H1 (cell line): Measurements from ENCODE around the gene ECEL1. TPM values are rescaled to one million over a fixed set of nuclear protein-coding genes. Genes with fewer than 3 reads are reported as not detected.

ENCODE experiments used
- CTCF ChIA-PET: fragments of 300-600 bp; sonication (Branson Sonifier 250); formaldehyde crosslinking; loops from one replicate; lab custom pipeline; 2021; ENCODE audit not compliant: partially characterized antibody; lab: Charles Lee
- POLR2A ChIA-PET: fragments of 300-600 bp; sonication (Branson Sonifier 250); formaldehyde crosslinking; loops from one replicate; lab custom pipeline; 2021; ENCODE audit warnings: inconsistent platforms; ENCODE audit not compliant: partially characterized antibody; lab: Charles Lee
- DNase-seq, 2 experiments: peaks; one replicate each; pipeline versions ENCODE4 v3.0.0 to v3.0.0-alpha.2; 2010 to 2022; ENCODE audit warnings: low spot score in 2 of 2, low read depth in 1 of 2, mixed read lengths in 1 of 2
- FAIRE-seq: peaks from 2 replicates; lab custom pipeline; 2011; peaks lifted over from hg19 to GRCh38; lab: Jason Lieb, UNC
- H2AFZ ChIP-seq: 2 replicates; pipeline ENCODE4 v1.8.1; 2012; ENCODE audit warnings: low read length, inconsistent platforms
- H2AK5ac ChIP-seq: 2 replicates; pipeline ENCODE4 v1.6.1; 2013; ENCODE audit warnings: low read depth, low read length
- H2BK120ac ChIP-seq: replicated peaks from 2 replicates; pipeline ENCODE3; 2013; ENCODE audit warnings: low read depth, low read length, inconsistent platforms
- H2BK12ac ChIP-seq: 2 replicates; pipeline ENCODE4 v1.6.1; 2013; ENCODE audit warnings: low read depth, low read length
- H2BK15ac ChIP-seq: 2 replicates; pipeline ENCODE4 v1.6.1; 2013; ENCODE audit warnings: low read length
- H2BK20ac ChIP-seq: 2 replicates; pipeline ENCODE4 v1.6.1; 2013; ENCODE audit warnings: low read length
- H2BK5ac ChIP-seq: 2 replicates; pipeline ENCODE4 v1.6.1; 2013; ENCODE audit warnings: low read depth, low read length
- H3K14ac ChIP-seq: 2 replicates; pipeline ENCODE4 v1.6.1; 2013; ENCODE audit warnings: inconsistent platforms; ENCODE audit not compliant: insufficient read length
- H3K18ac ChIP-seq: 2 replicates; pipeline ENCODE4 v1.6.1; 2013; ENCODE audit warnings: low read length; ENCODE audit errors: extremely low read depth
- H3K23ac ChIP-seq: 2 replicates; pipeline ENCODE4 v1.6.1; 2013; ENCODE audit warnings: inconsistent platforms; ENCODE audit not compliant: insufficient read length
- H3K23me2 ChIP-seq: 2 replicates; pipeline ENCODE4 v1.6.1; 2013; ENCODE audit warnings: low read depth, low read length
- H3K27ac ChIP-seq: 2 replicates; pipeline ENCODE4 v1.6.1; 2011; ENCODE audit warnings: low read depth, low read length, inconsistent platforms
- H3K27me3 ChIP-seq, 4 experiments: replicated peaks in 1 of 4; 1 replicate in 1 of 4; 2 replicates in 3 of 4; pipeline versions ENCODE4 v1.6.1 to v1.8.1; 2011 to 2013; ENCODE audit warnings: low read length in 3 of 4, mild to moderate bottlenecking in 3 of 4, inconsistent platforms in 2 of 4, mixed read lengths in 2 of 4, moderate library complexity in 1 of 4; ENCODE audit not compliant: control insufficient read depth in 3 of 4, insufficient read depth in 3 of 4; ENCODE audit errors: extremely low read depth in 1 of 4
- H3K36me3 ChIP-seq, 4 experiments: 2 replicates each; pipeline versions ENCODE4 v1.6.1 to v1.8.1; 2011 to 2013; ENCODE audit warnings: mild to moderate bottlenecking in 4 of 4, low read length in 3 of 4, moderate library complexity in 2 of 4, control low read depth in 1 of 4, inconsistent platforms in 1 of 4; ENCODE audit not compliant: insufficient read depth in 4 of 4, control insufficient read depth in 2 of 4
- H3K4ac ChIP-seq: replicated peaks from 2 replicates; pipeline ENCODE3; 2013; ENCODE audit warnings: low read length, low read depth, mixed read lengths, inconsistent platforms; ENCODE audit not compliant: insufficient read length
- H3K4me1 ChIP-seq, 4 experiments: replicated peaks in 1 of 4; 1 replicate in 1 of 4; 2 replicates in 3 of 4; pipeline versions ENCODE4 v1.6.1 to v1.8.1; 2011 to 2013; ENCODE audit warnings: low read length in 3 of 4, inconsistent platforms in 2 of 4, mixed read lengths in 1 of 4; ENCODE audit not compliant: insufficient read depth in 4 of 4, control insufficient read depth in 3 of 4
- H3K4me2 ChIP-seq, 2 experiments: 2 replicates each; pipeline versions ENCODE4 v1.6.1 to v1.8.1; 2011 to 2013; ENCODE audit warnings: low read depth in 2 of 2, low read length in 2 of 2, control low read depth in 1 of 2, inconsistent platforms in 1 of 2, mild to moderate bottlenecking in 1 of 2; ENCODE audit not compliant: insufficient read depth in 1 of 2
- H3K4me3 ChIP-seq, 4 experiments: fragments of 200-600, 300-600 bp in 1 of 4; sonication (generic), shearing (Covaris generic), sonication (Bioruptor Twin) in 1 of 4; 2 replicates each; pipeline versions ENCODE4 v1.5.1 to v1.8.1; 2011 to 2016; ENCODE audit warnings: low read length in 4 of 4, low read depth in 3 of 4, control low read depth in 2 of 4, inconsistent platforms in 2 of 4, mild to moderate bottlenecking in 2 of 4, mixed read lengths in 1 of 4, moderate library complexity in 1 of 4; ENCODE audit not compliant: insufficient read depth in 2 of 4; ENCODE audit errors: extremely low read depth in 1 of 4
- H3K56ac ChIP-seq: replicated peaks from 2 replicates; pipeline ENCODE3; 2013; ENCODE audit warnings: low read depth, mild to moderate bottlenecking, mixed read lengths, low read length, inconsistent platforms; ENCODE audit not compliant: insufficient read length
- H3K79me1 ChIP-seq: 2 replicates; pipeline ENCODE4 v1.6.1; 2013; ENCODE audit warnings: low read depth, low read length, control low read depth
- H3K79me2 ChIP-seq, 2 experiments: 2 replicates each; pipeline versions ENCODE4 v1.6.1 to v1.8.1; 2012 to 2013; ENCODE audit warnings: low read length in 2 of 2, mild to moderate bottlenecking in 2 of 2, inconsistent platforms in 1 of 2; ENCODE audit not compliant: insufficient read depth in 2 of 2, control insufficient read depth in 1 of 2
- H3K9ac ChIP-seq, 4 experiments: replicated peaks in 1 of 4; 1 replicate in 1 of 4; 2 replicates in 3 of 4; pipeline versions ENCODE4 v1.6.1 to v1.8.1; 2011 to 2013; ENCODE audit warnings: low read depth in 3 of 4, low read length in 3 of 4, control low read depth in 2 of 4, mild to moderate bottlenecking in 2 of 4, moderate library complexity in 2 of 4, inconsistent platforms in 1 of 4; ENCODE audit errors: extremely low read depth in 1 of 4
- H3K9me3 ChIP-seq, 2 experiments: 2 replicates each; pipeline versions ENCODE4 v1.6.1 to v1.8.1; 2012 to 2013; ENCODE audit warnings: mild to moderate bottlenecking in 2 of 2, moderate library complexity in 2 of 2, control low read depth in 1 of 2, inconsistent platforms in 1 of 2, low read depth in 1 of 2, low read length in 1 of 2, mixed read lengths in 1 of 2; ENCODE audit not compliant: insufficient read depth in 2 of 2
- H4K20me1 ChIP-seq, 2 experiments: replicated peaks in 1 of 2; 2 replicates each; pipeline versions ENCODE3 to v1.8.1; 2011 to 2013; ENCODE audit warnings: inconsistent platforms in 2 of 2, low read length in 2 of 2, mild to moderate bottlenecking in 1 of 2; ENCODE audit not compliant: insufficient read depth in 2 of 2, control insufficient read depth in 1 of 2
- H4K5ac ChIP-seq: 2 replicates; pipeline ENCODE4 v1.6.1; 2013; ENCODE audit warnings: low read length, low read depth, mixed read lengths, inconsistent platforms; ENCODE audit not compliant: insufficient read length
- H4K8ac ChIP-seq: 2 replicates; pipeline ENCODE4 v1.8.0; 2013; ENCODE audit warnings: mild to moderate bottlenecking, moderate library complexity, low read length, inconsistent platforms; ENCODE audit not compliant: insufficient read depth; ENCODE audit errors: extremely low read depth
- H4K91ac ChIP-seq: replicated peaks from 2 replicates; pipeline ENCODE3; 2013; ENCODE audit warnings: low read length, mixed read lengths, inconsistent platforms; ENCODE audit not compliant: insufficient read length
- ASH2L ChIP-seq: fragments of 200-600, 300-600 bp; sonication (generic); IDR thresholded peaks from one replicate; pipeline ENCODE4 v1.7.1; 2017; ENCODE audit warnings: low read length
- GTF2F1 ChIP-seq: IDR thresholded peaks from 2 replicates; pipeline ENCODE4 v1.6.1; 2012; ENCODE audit warnings: low read depth, low read length, improper control_type of control experiment, borderline replicate concordance
- MAFK ChIP-seq: IDR thresholded peaks from 2 replicates; pipeline ENCODE4 v1.6.1; 2012; ENCODE audit warnings: low read depth, mild to moderate bottlenecking, improper control_type of control experiment, low read length
- NANOG ChIP-seq: IDR thresholded peaks from 2 replicates; pipeline ENCODE4 v1.6.1; 2011; ENCODE audit warnings: low read length, low read depth, mild to moderate bottlenecking, inconsistent platforms; ENCODE audit not compliant: insufficient read depth, poor library complexity, severe bottlenecking
- POLR2AphosphoS5 ChIP-seq: IDR thresholded peaks from 2 replicates; pipeline ENCODE4 v1.6.1; 2011; ENCODE audit warnings: low read depth, low read length
- RNF2 ChIP-seq: fragments of 200-900, 300-1000 bp; sonication (generic); IDR thresholded peaks from 2 replicates; pipeline ENCODE4 v1.7.1; 2016; ENCODE audit warnings: borderline replicate concordance, low read depth, mild to moderate bottlenecking, antibody characterized with exemption, low read length; ENCODE audit not compliant: poor library complexity, severe bottlenecking; ENCODE audit errors: missing control alignments
- SIRT6 ChIP-seq: IDR thresholded peaks from one replicate; pipeline ENCODE4 v1.7.1; 2012; ENCODE audit warnings: low read length, inconsistent platforms
- TEAD4 ChIP-seq: IDR thresholded peaks from 2 replicates; pipeline ENCODE4 v1.6.1; 2012; ENCODE audit warnings: low read depth, low read length, inconsistent platforms, mixed read lengths
- WGBS, 2 experiments: shearing (Covaris generic) in 1 of 2; methylation state at CpG; one replicate each; pipeline versions ENCODE4 v1.1.6 to v1.1.7; 2013 to 2015; ENCODE audit warnings: low lambda C conversion rate in 2 of 2, mixed read lengths in 2 of 2, inconsistent platforms in 1 of 2, low coverage in 1 of 2, missing lambda C conversion rate in 1 of 2; ENCODE audit not compliant: insufficient replicate concordance in 2 of 2, insufficient coverage in 1 of 2, insufficient read length in 1 of 2; ENCODE audit errors: extremely low coverage in 1 of 2, missing lambda C conversion rate in 1 of 2; 5-methylcytosine and 5-hydroxymethylcytosine counted together
- polyA plus RNA-seq, 7 experiments: library from polyadenylated mRNA; depleted of rRNA in 3 of 7; stranded (reverse) in 5 of 7; unstranded in 2 of 7; fragments of >200 nt in 5 of 7; fragments of 200-250 nt in 2 of 7; gene quantifications; 1 replicate in 5 of 7; 2 replicates in 1 of 7; 4 replicates in 1 of 7; pipeline versions ENCODE4 v1.2.1 to v1.2.3, GENCODE V29; 2011 to 2013; ENCODE audit warnings: missing spikeins in 2 of 7, mixed read lengths in 2 of 7
- total RNA-seq: library from RNA; stranded (reverse); fragmentation: NEBNext Ultra II Directional; extraction: Animal tissue kit (Norgen Biotek cat#: 25700); gene quantifications from 2 replicates; pipeline ENCODE4 v1.2.1, GENCODE V29; 2021
- TF ChIP-seq, protein P1 (sequence below): IDR thresholded peaks from 2 replicates; pipeline ENCODE4 v1.6.1; 2011; ENCODE audit warnings: low read length, improper control_type of control experiment
- TF ChIP-seq, protein P2 (sequence below): IDR thresholded peaks from 2 replicates; pipeline ENCODE4 v1.6.1; 2012; ENCODE audit warnings: inconsistent platforms

Gene ECEL1
- total and polyA plus RNA-seq, 2 of the 8 experiments (the other 6 are each of a cell fraction or from before 2014, with no cell fraction given): 7.7 to 20.2 TPM

DNA sequence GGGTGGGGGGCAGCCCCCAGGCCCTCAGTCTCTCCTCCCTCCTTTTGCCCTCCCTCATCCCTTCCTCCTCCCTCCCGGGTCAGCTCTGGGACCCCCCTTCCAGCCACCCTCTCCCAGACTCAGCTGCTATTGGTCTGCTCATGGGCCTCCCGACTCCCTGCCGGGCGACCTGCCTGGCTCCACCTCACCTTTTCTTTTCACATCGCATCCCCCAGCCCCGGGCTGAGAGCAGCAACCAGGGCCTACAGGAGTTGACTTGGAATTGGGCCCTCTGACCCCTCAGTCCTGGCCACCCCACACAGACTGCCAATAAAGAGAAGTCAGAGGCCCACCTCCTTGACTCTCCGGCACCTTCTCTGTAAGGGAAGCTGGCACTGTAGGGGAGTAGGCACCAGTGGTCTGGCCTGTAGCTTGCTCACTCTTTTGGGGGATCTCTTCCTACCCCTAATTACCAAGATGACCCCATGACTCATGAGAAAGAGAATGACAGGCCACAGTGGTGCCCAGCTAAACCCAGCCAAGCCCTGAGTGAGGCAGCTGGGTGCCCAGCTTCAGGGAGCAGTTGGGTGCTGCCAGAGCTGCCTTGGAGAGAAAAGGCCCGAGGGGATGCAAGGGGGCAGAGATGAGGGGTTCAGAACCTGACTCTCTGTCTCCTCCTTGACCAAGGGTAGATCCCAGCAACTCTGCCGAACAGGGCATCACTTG, 2.0 kb upstream of the ECEL1 start:
- peaks cover 0 to 43% (median 24%) of the 10 kb centered on the region in 4 experiments; a peak in 6 of 7 replicates for H3K4me1 ChIP-seq
- TF ChIP-seq TEAD4: no peak
- TF ChIP-seq MAFK: no peak
- no peak for TF ChIP-seq POLR2AphosphoS5
- TF ChIP-seq GTF2F1: no peak
- no peak for TF ChIP-seq RNF2
- TF ChIP-seq SIRT6: no peak
- TF ChIP-seq ASH2L: no peak
- TF ChIP-seq, protein P1, sequence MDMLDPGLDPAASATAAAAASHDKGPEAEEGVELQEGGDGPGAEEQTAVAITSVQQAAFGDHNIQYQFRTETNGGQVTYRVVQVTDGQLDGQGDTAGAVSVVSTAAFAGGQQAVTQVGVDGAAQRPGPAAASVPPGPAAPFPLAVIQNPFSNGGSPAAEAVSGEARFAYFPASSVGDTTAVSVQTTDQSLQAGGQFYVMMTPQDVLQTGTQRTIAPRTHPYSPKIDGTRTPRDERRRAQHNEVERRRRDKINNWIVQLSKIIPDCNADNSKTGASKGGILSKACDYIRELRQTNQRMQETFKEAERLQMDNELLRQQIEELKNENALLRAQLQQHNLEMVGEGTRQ: no peak
- no peak for TF ChIP-seq NANOG
- TF ChIP-seq, protein P2, sequence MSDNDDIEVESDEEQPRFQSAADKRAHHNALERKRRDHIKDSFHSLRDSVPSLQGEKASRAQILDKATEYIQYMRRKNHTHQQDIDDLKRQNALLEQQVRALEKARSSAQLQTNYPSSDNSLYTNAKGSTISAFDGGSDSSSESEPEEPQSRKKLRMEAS: no peak

More for the DNA sequence above, 2.0 kb upstream of the ECEL1 start:
- H2BK12ac ChIP-seq: peak overlapping the region; percentile 85; the same call in 1 of the 2 replicates
- no peak overlapping the region for H2BK20ac ChIP-seq
- no peak overlapping the region for H3K4me3 ChIP-seq
- H3K79me1 ChIP-seq: no peaks in the 10 kb centered on the region
- no peaks in the 10 kb centered on the region for H3K79me2 ChIP-seq
- ChIA-PET POLR2A (interaction anchor here (0.6 to 1.6 kb wide), 7 partner anchors 14 to 103 kb away, joined by 3 to 5 read pairs (median 4); no protein-coding TSS in a partner anchor), CTCF (interaction anchor here (0.7 to 3.6 kb wide), 10 partner anchors 9 to 149 kb away, joined by 3 to 32 read pairs (median 4); partner anchors contain the start of gene PRSS56)
- WGBS, 2 experiments: 50% methylated on average over 9 of the region's 9 CpGs; no CpG with 5 or more reads in 1 of the 2 experiments
- H4K91ac ChIP-seq: no peak overlapping the region
- H3K23ac ChIP-seq: no peak overlapping the region
- no peak overlapping the region for H3K56ac ChIP-seq
- H2AK5ac ChIP-seq: 0 out of 2 replicates have a peak overlapping the region, but pooled peaks have one; percentile 32
- no peak overlapping the region for H2BK5ac ChIP-seq
- FAIRE-seq (no peak), DNase-seq (no peak)
- no peak overlapping the region for H3K9ac ChIP-seq
- H2BK120ac ChIP-seq: no peak overlapping the region
- no peak overlapping the region for H3K14ac ChIP-seq
- H3K36me3 ChIP-seq: peaks cover 0 to 11% (median 0%) of the 10 kb centered on the region in 4 experiments; a peak in 1 of 8 replicates
- peaks cover 27 to 48% (median 41%) of the 10 kb centered on the region in 4 experiments for H3K27me3 ChIP-seq
- H2BK15ac ChIP-seq: 0 out of 2 replicates have a peak overlapping the region, but pooled peaks have one; percentile 53
- H3K18ac ChIP-seq: peak overlapping the region; percentile 93
- no peaks in the 10 kb centered on the region; a peak in 1 of 4 replicates for H3K9me3 ChIP-seq
- H3K27ac ChIP-seq: no peak overlapping the region
- H4K8ac ChIP-seq: no peak overlapping the region
- no peak overlapping the region for H4K5ac ChIP-seq
- peaks cover 3 to 4% of the 10 kb centered on the region in 2 experiments for H4K20me1 ChIP-seq
- H2AFZ ChIP-seq: no peak overlapping the region
- peak overlapping the region; percentile 22 to 47 for H3K4me2 ChIP-seq
- H3K23me2 ChIP-seq: peaks cover 12% of the 10 kb centered on the region; the same call in 1 of the 2 replicates
- H3K4ac ChIP-seq: no peak overlapping the region
